Chondrocyte (in vitro differentiated cells): ENCODE results near the gene LTK. TPM values are rescaled to one million over a fixed set of nuclear protein-coding genes. Genes with fewer than 3 reads are reported as not detected.

ENCODE experiments used
- DNase-seq: peaks from one replicate; pipeline ENCODE4 v3.0.0; 2021; ENCODE audit warnings: mixed read lengths, low spot score
- H3K27ac Mint-ChIP-seq: one replicate; pipeline ENCODE4 v1.8.0; 2021; ENCODE audit warnings: mild to moderate bottlenecking, moderate library complexity, mixed read lengths; ENCODE audit not compliant: unreplicated experiment
- H3K27me3 Mint-ChIP-seq: 2 replicates; pipeline ENCODE4 v1.8.0; 2021; ENCODE audit warnings: low read depth, mixed read lengths
- H3K36me3 Mint-ChIP-seq: 2 replicates; pipeline ENCODE4 v1.8.0; 2021; ENCODE audit warnings: low read depth, mixed read lengths
- H3K4me1 Mint-ChIP-seq: 2 replicates; pipeline ENCODE4 v1.8.0; 2021; ENCODE audit warnings: low read depth, mild to moderate bottlenecking, mixed read lengths
- H3K4me3 Mint-ChIP-seq: one replicate; pipeline ENCODE4 v1.8.0; 2021; ENCODE audit warnings: mild to moderate bottlenecking, moderate library complexity, mixed read lengths; ENCODE audit not compliant: unreplicated experiment
- H3K9me3 Mint-ChIP-seq: 2 replicates; pipeline ENCODE4 v1.8.0; 2021; ENCODE audit warnings: low read depth, mixed read lengths
- CTCF ChIP-seq: fragments of 200-600 bp; sonication (generic); IDR thresholded peaks from 2 replicates; pipeline ENCODE4 v1.5.0; 2021; ENCODE audit warnings: antibody characterized with exemption, mild to moderate bottlenecking, moderate library complexity
- total RNA-seq: library from RNA; stranded (reverse); gene quantifications from 3 replicates; pipeline ENCODE4 v1.2.1, GENCODE V29; 2021

The LTK gene
- total RNA-seq, 1 donor from 2014 or later, result 1.0 TPM

- H3K4me3 Mint-ChIP-seq, result peak overlapping the region; percentile 61
- peaks cover 20% of the 10 kb centered on the region for H3K4me1 Mint-ChIP-seq
- H3K36me3 Mint-ChIP-seq, result peaks cover 2% of the 10 kb centered on the region
- no peak for TF ChIP-seq CTCF
- no peaks in the 10 kb centered on the region for H3K9me3 Mint-ChIP-seq
- no peak for DNase-seq
- peaks cover 26% of the 10 kb centered on the region for H3K27me3 Mint-ChIP-seq
- no peak overlapping the region for H3K27ac Mint-ChIP-seq
Observed at GRCh38 chr15:41512940-41513505, 604 bp downstream of the LTK start.

- peaks cover 20% of the 10 kb centered on the region for H3K4me1 Mint-ChIP-seq
- no peaks in the 10 kb centered on the region for H3K36me3 Mint-ChIP-seq
- peak overlapping the region; percentile 61 for H3K4me3 Mint-ChIP-seq
- no peak for DNase-seq
- peaks cover 26% of the 10 kb centered on the region for H3K27me3 Mint-ChIP-seq
- H3K27ac Mint-ChIP-seq, result no peak overlapping the region
- H3K9me3 Mint-ChIP-seq, result no peaks in the 10 kb centered on the region
- TF ChIP-seq CTCF, result no peak
Observed at GRCh38 chr15:41512512-41512939, 1.1 kb downstream of the LTK start.

GRCh38 chr15:41511899-41512369 is 1.7 kb downstream of the LTK start:
- Mint-ChIP-seq H3K36me3 (no peaks in the 10 kb centered on the region), H3K4me3 (peak overlapping the region; percentile 61), H3K9me3 (no peaks in the 10 kb centered on the region), H3K27me3 (peaks cover 26% of the 10 kb centered on the region), H3K27ac (no peak overlapping the region), H3K4me1 (peaks cover 20% of the 10 kb centered on the region)
- no peak for TF ChIP-seq CTCF
- no peak for DNase-seq

GRCh38 chr15:41511331-41511898 is 2.2 kb downstream of the LTK start:
- TF ChIP-seq CTCF, result no peak
- Mint-ChIP-seq H3K4me1 (peaks cover 20% of the 10 kb centered on the region), H3K4me3 (no peak overlapping the region), H3K36me3 (no peaks in the 10 kb centered on the region), H3K9me3 (no peaks in the 10 kb centered on the region), H3K27ac (no peak overlapping the region), H3K27me3 (peaks cover 26% of the 10 kb centered on the region)
- DNase-seq, result no peak

GRCh38 chr15:41510728-41511127 is 2.9 kb downstream of the LTK start:
- H3K4me1 Mint-ChIP-seq, result peaks cover 20% of the 10 kb centered on the region
- no peak for TF ChIP-seq CTCF
- H3K36me3 Mint-ChIP-seq, result no peaks in the 10 kb centered on the region
- H3K27me3 Mint-ChIP-seq, result peaks cover 27% of the 10 kb centered on the region
- no peaks in the 10 kb centered on the region for H3K9me3 Mint-ChIP-seq
- H3K4me3 Mint-ChIP-seq, result no peak overlapping the region
- H3K27ac Mint-ChIP-seq, result no peak overlapping the region
- DNase-seq, result no peak
